Liver (tissue), 3 donors: Measurements from ENCODE around the gene EHBP1.

Experiments used
- CTCF ChIP-seq: fragments of 150-350 bp; IDR thresholded peaks from 2 replicates; pipeline ENCODE4 v1.5.1; 2017; ENCODE audit warnings: improper control_type of control experiment, low read depth, low read length; ENCODE audit not compliant: missing input control
- FOXA1 ChIP-seq: IDR thresholded peaks from 2 replicates; pipeline ENCODE4 v1.6.1; 2016; ENCODE audit warnings: antibody characterized with exemption
- MAX ChIP-seq: IDR thresholded peaks from 2 replicates; pipeline ENCODE4 v1.6.1; 2016; ENCODE audit warnings: antibody characterized with exemption
- RAD21 ChIP-seq, 2 donors: IDR thresholded peaks; 2 replicates each; pipeline ENCODE4 v1.6.1; 2016; ENCODE audit warnings: antibody characterized with exemption in 2 of 2, mild to moderate bottlenecking in 2 of 2
- SP1 ChIP-seq: IDR thresholded peaks from 2 replicates; pipeline ENCODE4 v1.6.1; 2018; ENCODE audit warnings: antibody characterized with exemption, mild to moderate bottlenecking
- YY1 ChIP-seq: IDR thresholded peaks from 2 replicates; pipeline ENCODE4 v1.6.1; 2016; ENCODE audit warnings: antibody characterized with exemption, mild to moderate bottlenecking
- donor health status: healthy.
- donor health status: healthy.

- TF ChIP-seq FOXA1 (no peak), YY1 (no peak), CTCF (no peak), RAD21 (IDR thresholded peaks at IDR 0.05) (no peak), SP1 (no peak), MAX (no peak)
These were observed 235.2 kb downstream of the EHBP1 start for GRCh38 chr2:62940697-62941096.
